GM21528 (cell line): ENCODE data around the gene PRKRIP1.
"Not testable (repeated sequence)": the region's sequence is repeated elsewhere in the genome, so short reads cannot be mapped to it uniquely, and the experiment has no call there.

Experiments used
- ATAC-seq: cut with Tn5 transposase; IDR thresholded peaks from one replicate; pipeline ENCODE4 v1.9.1; 2021; ENCODE audit warnings: mild to moderate bottlenecking, moderate library complexity; ENCODE audit not compliant: unreplicated experiment, low FRiP score

PRKRIP1 gene

DNA sequence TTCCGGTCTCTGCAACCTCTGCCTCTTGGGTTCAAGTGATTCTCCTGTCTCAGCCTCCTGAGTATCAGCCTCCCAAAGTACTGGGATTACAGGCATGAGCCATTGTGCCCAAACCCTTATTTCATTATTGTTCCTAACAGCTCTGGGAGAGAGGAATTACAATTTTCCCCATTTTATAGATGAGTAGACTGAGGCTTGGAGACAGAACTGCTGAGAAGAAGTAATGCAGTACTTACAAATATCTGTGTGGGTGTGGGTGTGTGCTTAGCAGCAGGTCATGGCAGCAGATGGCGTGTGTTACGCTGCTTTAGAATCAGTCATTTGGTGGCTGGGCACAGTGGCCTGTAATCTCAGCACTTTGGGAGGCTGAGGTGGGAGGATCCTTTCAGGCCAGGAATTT is 7.4 kb downstream of the PRKRIP1 start:
- no peak for ATAC-seq

GRCh38 chr7:102404005-102404861 is 8.1 kb downstream of the PRKRIP1 start:
- peak; percentile 70 for ATAC-seq

GRCh38 chr7:102404862-102405188 is 8.7 kb downstream of the PRKRIP1 start:
- not testable (repeated sequence) for ATAC-seq

GRCh38 chr7:102407910-102408309 is 11.7 kb downstream of the PRKRIP1 start:
- no peak for ATAC-seq

GRCh38 chr7:102408530-102408929 is 12.4 kb downstream of the PRKRIP1 start:
- ATAC-seq: not testable (repeated sequence)

GRCh38 chr7:102409340-102409739 is 13.2 kb downstream of the PRKRIP1 start:
- no peak for ATAC-seq

DNA sequence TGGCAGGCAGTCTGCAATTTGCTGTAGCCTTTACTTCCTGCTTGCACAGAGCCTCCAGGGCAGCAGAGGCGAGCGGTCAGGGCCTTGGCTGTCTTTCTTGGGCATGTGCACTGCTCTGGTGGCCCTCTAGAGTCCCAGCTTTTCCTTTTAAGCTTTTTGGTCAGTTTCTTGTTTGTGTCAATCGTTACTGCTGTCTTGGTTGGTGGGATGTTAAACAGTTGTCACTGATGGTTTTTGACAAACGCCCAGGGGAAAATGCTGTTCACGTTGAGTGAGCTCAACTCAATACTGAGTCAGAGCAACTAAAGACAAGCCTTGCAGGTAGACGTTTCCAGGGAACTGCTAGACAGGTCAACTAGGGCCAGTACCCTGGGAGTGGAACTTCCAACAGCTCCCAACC is 14.0 kb downstream of the PRKRIP1 start:
- no peak for ATAC-seq

- no peak for ATAC-seq
Measured at GRCh38 chr7:102410918-102411317, 14.8 kb downstream of the PRKRIP1 start.

- ATAC-seq: no peak
Measured at GRCh38 chr7:102412548-102412947, 16.4 kb downstream of the PRKRIP1 start.

GRCh38 chr7:102413091-102413490 is 16.9 kb downstream of the PRKRIP1 start:
- ATAC-seq: no peak

GRCh38 chr7:102413611-102414010 is 17.4 kb downstream of the PRKRIP1 start:
- no peak for ATAC-seq

DNA sequence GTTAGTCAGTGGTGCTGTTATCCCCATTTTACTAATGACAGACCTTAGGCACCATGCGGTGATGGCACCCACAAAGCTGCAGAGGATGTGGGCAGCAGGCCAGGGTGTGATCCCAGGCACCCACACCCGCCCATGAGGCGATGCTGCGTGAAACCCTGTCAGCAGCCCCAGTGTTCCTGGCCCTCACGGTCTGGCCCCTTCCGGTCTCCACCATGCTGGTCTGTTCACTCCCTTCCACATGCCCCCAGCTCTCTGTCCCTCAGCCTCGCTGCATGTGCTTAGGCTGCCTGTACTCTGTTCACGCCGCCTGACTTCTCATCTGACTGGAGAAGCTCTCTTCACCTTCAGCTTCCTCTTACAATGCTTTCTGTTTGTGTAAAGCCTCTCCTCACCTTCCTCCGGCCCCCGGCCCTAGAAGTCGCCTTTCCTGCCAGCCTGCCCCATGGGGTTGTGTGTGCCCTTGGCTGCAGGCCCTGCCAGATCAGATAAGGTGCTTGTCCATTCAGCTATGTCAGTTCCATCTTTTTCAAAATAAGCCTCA is 19.6 kb downstream of the PRKRIP1 start:
- no peak for ATAC-seq

GRCh38 chr7:102416406-102416805 is 20.2 kb downstream of the PRKRIP1 start:
- ATAC-seq: no peak

GRCh38 chr7:102417105-102417504 is 20.9 kb downstream of the PRKRIP1 start:
- ATAC-seq: no peak

DNA sequence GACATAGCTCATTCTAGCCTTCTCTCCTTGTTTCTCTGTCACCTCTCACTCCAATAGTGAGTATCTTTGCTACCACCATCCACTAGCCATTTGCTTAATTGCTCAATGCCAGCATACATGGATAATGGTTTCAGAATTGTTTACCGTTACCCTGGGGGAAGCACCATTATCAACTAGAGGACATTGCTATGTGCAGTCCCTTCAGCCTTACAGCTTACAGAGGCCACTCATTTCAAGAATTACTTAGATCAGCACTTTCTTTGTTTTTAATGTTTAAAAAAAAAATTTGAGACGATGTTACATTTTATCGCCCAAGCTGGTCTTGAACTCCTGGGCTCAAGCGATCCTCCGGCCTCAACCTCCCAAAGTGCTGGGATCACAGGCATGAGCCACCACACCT is 22.4 kb downstream of the PRKRIP1 start:
- ATAC-seq: no peak

- no peak for ATAC-seq
Measured at GRCh38 chr7:102421706-102422240, 25.6 kb downstream of the PRKRIP1 start.

DNA sequence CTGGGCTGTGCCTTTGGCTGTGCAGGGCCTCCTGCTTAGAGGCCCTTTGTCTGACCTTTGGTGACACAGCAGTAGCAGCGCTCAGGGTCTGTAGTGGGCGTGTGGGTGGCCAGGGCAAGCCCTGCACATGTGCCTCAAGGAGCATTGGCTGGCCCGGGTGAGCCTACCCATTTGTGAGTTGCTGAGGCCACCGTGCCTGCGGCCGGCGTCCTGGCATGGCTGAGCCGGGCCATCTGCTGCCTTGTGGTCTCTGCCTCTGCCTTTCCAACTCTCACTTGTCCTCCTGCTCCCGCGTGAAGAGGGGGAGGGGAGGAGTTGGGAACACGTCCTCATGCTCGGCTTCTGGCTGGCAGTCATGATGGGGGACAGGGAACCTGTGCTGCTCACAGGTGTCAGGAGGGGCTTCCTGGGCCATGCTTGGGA is 28.0 kb downstream of the PRKRIP1 start:
- ATAC-seq: no peak

- ATAC-seq: no peak
Measured at GRCh38 chr7:102424787-102425218, 28.6 kb downstream of the PRKRIP1 start.

DNA sequence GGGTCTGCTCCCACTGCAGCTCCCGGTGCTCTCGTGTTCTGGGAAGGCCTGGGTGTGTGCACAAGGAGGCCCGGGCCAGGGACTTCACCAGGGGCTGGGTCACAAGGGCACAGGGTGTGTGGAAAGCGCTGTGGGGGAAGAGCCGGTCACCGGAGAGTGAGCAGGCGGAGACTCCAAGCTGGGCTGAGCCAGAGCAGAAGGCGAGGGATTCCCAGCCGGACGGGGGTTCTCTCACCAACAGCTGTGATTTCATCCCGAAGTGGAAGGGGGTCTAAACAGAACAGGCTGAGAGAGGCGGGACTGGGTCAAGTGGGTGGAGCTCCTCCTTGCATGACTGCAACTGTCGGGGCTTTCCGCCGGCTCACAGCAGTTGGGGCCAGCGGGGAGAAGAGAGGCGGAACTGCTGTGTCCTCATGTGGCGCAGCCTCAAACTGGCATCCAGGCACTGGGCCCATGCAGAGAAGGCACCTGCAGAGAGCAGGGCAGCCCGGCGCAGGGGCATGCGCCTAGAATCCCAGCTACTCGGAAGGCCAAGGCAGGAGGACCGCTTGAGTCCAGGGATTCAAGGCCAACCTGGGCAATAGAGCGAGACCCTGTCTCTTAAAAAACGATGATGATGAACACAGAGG is 29.6 kb downstream of the PRKRIP1 start:
- ATAC-seq: peak; percentile 65

DNA sequence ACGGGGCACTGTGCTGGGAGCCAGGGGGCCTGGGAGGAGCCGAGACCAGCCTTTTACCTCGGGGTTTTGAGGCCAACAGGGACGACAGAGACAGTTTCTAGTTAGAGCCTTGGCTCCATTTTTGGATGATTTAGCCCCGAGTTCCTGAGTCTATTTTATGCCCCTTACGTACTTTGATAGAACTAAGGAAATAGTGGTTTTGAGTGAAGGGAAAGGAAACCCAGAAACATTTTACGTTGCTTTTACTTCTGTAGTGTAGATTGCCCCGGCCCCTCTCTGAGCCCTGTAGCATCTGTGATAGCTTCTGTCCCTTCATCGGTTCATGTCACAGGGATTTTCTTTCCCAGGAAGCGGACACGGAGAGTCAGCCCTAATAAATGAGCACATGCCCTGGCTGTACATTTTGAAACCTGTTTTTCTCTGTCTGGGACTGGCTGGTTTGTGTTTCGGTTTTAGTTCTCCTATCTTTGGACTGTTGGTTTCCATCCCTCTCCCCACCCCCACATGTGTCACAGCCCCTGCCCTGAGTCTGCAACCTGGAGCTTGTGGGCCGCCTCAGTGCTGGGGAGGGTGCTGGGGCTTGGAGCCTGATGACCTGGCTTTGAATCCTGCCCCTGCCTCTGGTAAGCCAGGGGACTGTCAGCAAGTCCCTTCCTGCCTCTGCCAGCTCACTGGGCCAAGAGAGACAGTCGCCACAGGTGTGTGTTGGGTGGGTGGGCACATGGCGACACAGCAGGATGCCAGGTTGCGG is 30.3 kb downstream of the PRKRIP1 start:
- peak; percentile 47 for ATAC-seq

DNA sequence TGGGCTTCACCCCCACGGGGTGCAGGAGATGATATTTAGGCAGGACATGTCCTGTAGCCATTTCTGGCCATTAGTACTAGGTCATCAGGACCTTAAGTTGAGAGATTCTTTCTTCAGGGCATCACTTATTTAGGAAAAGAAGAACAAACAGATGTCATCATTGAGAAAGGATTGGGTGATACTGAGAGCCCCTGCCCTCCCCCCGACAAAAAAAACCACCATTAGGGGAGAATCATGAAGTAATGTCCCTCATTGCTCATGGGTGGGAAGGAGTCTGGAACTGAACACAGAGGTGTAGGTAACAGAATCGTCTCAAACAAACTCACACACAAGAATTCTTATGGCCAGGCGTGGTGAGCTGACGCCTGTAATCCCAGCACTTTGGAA is 30.8 kb downstream of the PRKRIP1 start:
- ATAC-seq: no peak
